Measurements from ENCODE around the gene PER2.

GRCh38 chr2:238225911-238226697 is 62.3 kb downstream of the PER2 start:
- TF ChIP-seq CTCF (IDR thresholded peaks at IDR 0.05 in 2 of 3, conservative IDR thresholded peaks at IDR 0.05 in 1 of 3; ENCODE audit: control insufficient read depth in 2 of 3, extremely low read depth in 1 of 3, insufficient read depth in 1 of 3, low read depth in 3 of 3, low read length in 3 of 3) (no peak), SMAD1 (IDR thresholded peaks at IDR 0.05; ENCODE audit: low read depth, partially characterized antibody) (no peak), EZH2 (IDR thresholded peaks at IDR 0.05; ENCODE audit: borderline replicate concordance, control insufficient read depth, low read depth, low read length) (no peak)

Measured in GM12878 (cell line).